ENCODE data around the gene KCNK10. TPM values are rescaled to one million over a fixed set of nuclear protein-coding genes. Genes with fewer than 3 reads are reported as not detected.

Gene KCNK10
- total RNA-seq, 1 experiment from 2014 or later: 2.9 TPM

DNA sequence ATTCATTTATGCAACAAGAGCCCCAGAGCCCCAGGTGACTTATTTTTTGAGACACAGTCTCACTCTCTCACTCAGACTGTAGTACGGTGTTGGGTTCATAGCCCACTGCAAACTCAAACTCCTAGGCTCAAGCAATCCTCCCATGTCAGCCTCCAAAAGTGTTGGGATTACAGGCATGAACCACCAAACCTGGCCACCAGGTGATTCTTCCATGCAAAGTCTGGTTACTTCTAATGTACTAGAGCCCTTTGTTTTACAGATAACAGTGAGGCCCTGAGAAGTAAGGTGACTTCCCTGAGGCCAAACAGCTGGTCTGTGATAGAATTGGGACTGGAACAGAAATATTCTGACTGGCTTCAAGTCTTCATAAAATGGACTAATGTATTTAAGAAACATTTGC lies 10.0 kb upstream of the KCNK10 start:
- intact Hi-C loops (cut with micrococcal nuclease; ENCODE audit: unreplicated experiment): no loop called here
- Mint-ChIP-seq H3K4me3 (ENCODE audit: unreplicated experiment) (no peak overlapping the region), H3K9me3 (ENCODE audit: unreplicated experiment) (peaks cover 8% of the 10 kb centered on the region), H3K36me3 (ENCODE audit: insufficient read depth, unreplicated experiment) (no peaks in the 10 kb centered on the region), H3K27me3 (ENCODE audit: insufficient read depth, unreplicated experiment) (peaks cover 2% of the 10 kb centered on the region), H3K4me1 (ENCODE audit: low read depth, unreplicated experiment) (no peaks in the 10 kb centered on the region), H3K27ac (ENCODE audit: unreplicated experiment) (no peak overlapping the region)
- ChIA-PET POLR2A (no interaction called here), CTCF (no interaction called here)
- Histone ChIP-seq H3K36me3 (ENCODE audit: control insufficient read depth, insufficient read depth, low read length) (no peaks in the 10 kb centered on the region), H3K27me3 (replicated peaks; ENCODE audit: control insufficient read depth, insufficient read depth, low read length) (no peaks in the 10 kb centered on the region), H3K4me1 (no peaks in the 10 kb centered on the region), H3K4me3 (ENCODE audit: low read depth, low read length) (no peak overlapping the region), H3K9me3 (no peaks in the 10 kb centered on the region)
- no peak for TF ChIP-seq CTCF (IDR thresholded peaks at IDR 0.05; ENCODE audit: insufficient read depth in 1 of 2, low read depth in 1 of 2, low read length in 1 of 2, severe bottlenecking in 1 of 2, unreplicated experiment in 1 of 2)
- DNase-seq: no peak
- no TSS peak for BruUV-seq (replicated peaks)

GRCh38 chr14:88327497-88327896 lies 4.4 kb upstream of the KCNK10 start:
- Histone ChIP-seq H3K4me1 (peaks cover 7% of the 10 kb centered on the region), H3K36me3 (ENCODE audit: control insufficient read depth, insufficient read depth, low read length) (no peaks in the 10 kb centered on the region), H3K4me3 (ENCODE audit: low read depth, low read length) (no peak overlapping the region), H3K27me3 (replicated peaks; ENCODE audit: control insufficient read depth, insufficient read depth, low read length) (no peaks in the 10 kb centered on the region; the same call in 1 of the 2 replicates), H3K9me3 (0 out of 2 replicates have a peak, but pooled peaks cover 4% of the 10 kb centered on the region)
- H3K9me3 Mint-ChIP-seq (ENCODE audit: unreplicated experiment): no peaks in the 10 kb centered on the region
- no peaks in the 10 kb centered on the region for H3K36me3 Mint-ChIP-seq (ENCODE audit: insufficient read depth, unreplicated experiment)
- peaks cover 17% of the 10 kb centered on the region for H3K27me3 Mint-ChIP-seq (ENCODE audit: insufficient read depth, unreplicated experiment)
- DNase-seq: no peak
- H3K27ac Mint-ChIP-seq (ENCODE audit: unreplicated experiment): no peak overlapping the region
- intact Hi-C loops (cut with micrococcal nuclease; ENCODE audit: unreplicated experiment): no loop called here
- POLR2A ChIA-PET: no interaction called here
- CTCF ChIA-PET: no interaction called here
- H3K4me3 Mint-ChIP-seq (ENCODE audit: unreplicated experiment): no peak overlapping the region
- H3K4me1 Mint-ChIP-seq (ENCODE audit: low read depth, unreplicated experiment): no peaks in the 10 kb centered on the region
- TF ChIP-seq CTCF (IDR thresholded peaks at IDR 0.05; ENCODE audit: insufficient read depth in 1 of 2, low read depth in 1 of 2, low read length in 1 of 2, severe bottlenecking in 1 of 2, unreplicated experiment in 1 of 2): no peak
- no TSS peak for BruUV-seq (replicated peaks)

DNA sequence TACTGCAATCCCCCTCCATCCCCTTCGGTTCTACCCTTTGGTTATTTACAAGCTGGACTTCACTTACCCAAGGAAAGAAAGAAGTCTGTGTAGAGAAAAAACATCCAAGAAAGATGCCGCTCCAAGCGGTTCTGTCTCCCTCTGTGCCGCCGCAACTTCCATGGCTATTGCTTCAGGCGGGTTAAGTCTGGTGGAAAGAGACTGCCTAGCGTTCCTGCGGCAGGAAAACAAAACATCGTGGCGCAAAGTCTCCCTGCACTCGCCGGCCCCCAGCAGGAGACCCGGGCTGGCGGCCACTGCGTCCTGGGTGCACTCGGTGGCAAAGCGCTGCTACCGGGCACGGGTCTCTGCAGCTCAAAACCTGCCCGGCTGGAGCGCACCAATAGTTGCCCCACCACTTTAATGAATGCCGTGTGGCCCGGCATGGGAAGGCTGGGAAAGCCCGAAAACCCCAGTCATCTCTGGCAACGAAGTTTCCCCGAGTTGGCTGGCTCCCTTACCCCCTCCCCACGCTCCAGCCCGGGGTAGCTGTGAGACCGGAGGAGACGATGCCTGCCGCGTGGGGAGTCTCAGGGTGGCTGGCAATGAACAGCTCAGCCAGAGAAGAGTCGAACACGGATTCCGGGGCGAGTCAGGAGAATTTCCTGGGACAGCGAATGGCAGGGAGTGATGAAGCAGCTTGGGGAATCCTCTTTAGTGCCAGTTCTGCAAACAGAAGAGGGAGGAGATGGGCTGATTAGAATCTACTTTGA lies 3.5 kb upstream of the KCNK10 start:
- Histone ChIP-seq H3K36me3 (ENCODE audit: control insufficient read depth, insufficient read depth, low read length) (no peaks in the 10 kb centered on the region), H3K27me3 (replicated peaks; ENCODE audit: control insufficient read depth, insufficient read depth, low read length) (no peaks in the 10 kb centered on the region; the same call in 1 of the 2 replicates), H3K9me3 (0 out of 2 replicates have a peak, but pooled peaks cover 4% of the 10 kb centered on the region), H3K4me1 (peaks cover 7% of the 10 kb centered on the region), H3K4me3 (ENCODE audit: low read depth, low read length) (no peak overlapping the region)
- H3K4me1 Mint-ChIP-seq (ENCODE audit: low read depth, unreplicated experiment): no peaks in the 10 kb centered on the region
- H3K4me3 Mint-ChIP-seq (ENCODE audit: unreplicated experiment): no peak overlapping the region
- POLR2A ChIA-PET: no interaction called here
- BruUV-seq (replicated peaks): no TSS peak
- no peaks in the 10 kb centered on the region for H3K9me3 Mint-ChIP-seq (ENCODE audit: unreplicated experiment)
- no peaks in the 10 kb centered on the region for H3K36me3 Mint-ChIP-seq (ENCODE audit: insufficient read depth, unreplicated experiment)
- DNase-seq: no peak
- H3K27ac Mint-ChIP-seq (ENCODE audit: unreplicated experiment): no peak overlapping the region
- H3K27me3 Mint-ChIP-seq (ENCODE audit: insufficient read depth, unreplicated experiment): peaks cover 17% of the 10 kb centered on the region
- TF ChIP-seq CTCF (IDR thresholded peaks at IDR 0.05; ENCODE audit: insufficient read depth in 1 of 2, low read depth in 1 of 2, low read length in 1 of 2, severe bottlenecking in 1 of 2, unreplicated experiment in 1 of 2): no peak
- CTCF ChIA-PET: no interaction called here
- intact Hi-C loops (cut with micrococcal nuclease; ENCODE audit: unreplicated experiment): no loop called here

Data from Caco-2 (cell line).